HG03108 (cell line): ENCODE measurements around the gene CA10.

ENCODE experiments used
- ATAC-seq: cut with Tn5 transposase; IDR thresholded peaks from one replicate; pipeline ENCODE4 v1.9.1; 2021; ENCODE audit warnings: moderate library complexity; ENCODE audit not compliant: unreplicated experiment

Gene CA10

DNA sequence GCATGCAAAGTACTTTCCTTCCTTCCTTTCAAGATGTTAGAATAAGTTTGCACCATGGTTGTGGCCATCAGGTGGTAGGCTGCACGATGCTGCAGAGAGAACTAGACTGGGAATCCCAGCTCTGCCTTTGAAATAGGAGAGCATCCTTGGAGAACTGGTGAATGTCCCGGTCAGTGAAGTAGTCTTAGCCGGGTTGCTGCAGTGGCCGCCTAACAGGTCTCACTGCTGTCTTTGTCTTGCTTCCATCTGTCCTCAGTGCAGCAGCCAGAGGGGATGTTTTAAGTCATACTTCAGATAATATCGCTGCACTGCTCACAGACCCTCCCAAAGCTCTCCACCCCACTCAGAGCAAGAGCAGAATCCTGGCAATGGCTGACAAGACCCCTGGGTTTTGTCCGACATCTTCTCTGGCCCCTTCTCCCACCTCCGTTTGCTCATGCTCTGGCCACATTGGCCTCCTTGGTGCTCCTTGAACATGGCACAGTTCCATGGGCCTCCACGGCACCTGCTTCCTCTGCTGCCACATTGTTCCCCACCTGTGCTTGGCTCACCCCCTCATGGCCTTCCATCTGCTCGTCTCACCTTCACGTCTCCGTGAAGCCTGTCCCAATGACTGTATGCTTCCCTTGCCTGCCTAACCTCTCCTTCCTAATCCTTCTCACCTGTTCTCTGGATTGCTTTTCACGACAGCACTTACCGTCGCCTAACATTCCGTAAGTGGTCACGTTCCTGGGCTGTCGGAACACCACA, 458.3 kb downstream of the CA10 start:
- ATAC-seq = no peak

GRCh38 chr17:51699303-51699702, 459.2 kb downstream of the CA10 start:
- ATAC-seq = no peak

GRCh38 chr17:51692917-51693316, 465.6 kb downstream of the CA10 start:
- no peak for ATAC-seq

- no peak for ATAC-seq
These were observed 470.6 kb downstream of the CA10 start for GRCh38 chr17:51687887-51688286.

GRCh38 chr17:51685287-51685909, 473.1 kb downstream of the CA10 start:
- ATAC-seq = no peak

GRCh38 chr17:51684214-51684613, 474.3 kb downstream of the CA10 start:
- ATAC-seq = no peak

GRCh38 chr17:51683291-51683690, 475.2 kb downstream of the CA10 start:
- no peak for ATAC-seq

DNA sequence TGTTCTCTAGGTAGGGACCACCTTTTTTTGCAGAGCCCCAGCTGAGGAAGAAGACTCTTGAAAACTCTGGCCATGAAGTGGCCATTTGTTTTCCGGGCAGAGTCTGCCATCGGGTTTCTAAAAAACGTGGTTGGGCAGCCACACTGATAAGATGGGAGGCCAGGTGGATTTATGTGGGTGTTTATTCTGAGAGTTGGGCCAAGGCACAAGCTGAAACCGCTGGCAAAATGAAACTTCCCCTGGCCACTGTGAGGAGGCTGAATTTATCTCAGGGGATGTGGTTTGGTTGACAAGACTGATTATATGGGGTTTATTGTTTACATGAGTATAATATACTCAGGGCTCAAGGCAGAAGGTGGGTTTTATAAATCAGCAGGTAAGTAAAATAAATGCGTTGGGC, 476.4 kb downstream of the CA10 start:
- no peak for ATAC-seq

DNA sequence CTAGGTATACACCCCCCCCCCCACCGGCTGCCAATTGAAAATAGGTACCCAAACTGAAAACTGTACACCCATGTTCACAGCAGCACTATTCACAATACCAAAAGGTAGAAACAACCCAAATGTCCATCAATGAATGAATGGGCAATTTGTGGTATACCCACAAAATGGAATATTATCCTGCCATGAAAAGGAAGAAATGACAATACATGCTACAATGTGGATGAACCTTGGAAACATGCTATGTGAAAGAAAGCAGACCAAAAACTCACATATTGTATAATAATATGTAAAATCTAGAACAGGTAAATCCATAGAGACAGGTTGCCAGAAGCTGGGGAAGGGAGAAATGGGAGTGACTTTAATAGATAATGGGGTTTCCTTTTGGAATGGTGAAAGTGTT, 480.6 kb downstream of the CA10 start:
- no peak for ATAC-seq

GRCh38 chr17:51676691-51677487, 481.6 kb downstream of the CA10 start:
- ATAC-seq = no peak

- no peak for ATAC-seq
These were observed 483.8 kb downstream of the CA10 start for GRCh38 chr17:51674579-51675255.

GRCh38 chr17:51673070-51673469, 485.4 kb downstream of the CA10 start:
- ATAC-seq = no peak

GRCh38 chr17:51672065-51672464, 486.4 kb downstream of the CA10 start:
- ATAC-seq = no peak

GRCh38 chr17:51670899-51671298, 487.6 kb downstream of the CA10 start:
- no peak for ATAC-seq

GRCh38 chr17:51668963-51669246, 489.6 kb downstream of the CA10 start:
- ATAC-seq = no peak

GRCh38 chr17:51668155-51668962, 490.2 kb downstream of the CA10 start:
- ATAC-seq = no peak

DNA sequence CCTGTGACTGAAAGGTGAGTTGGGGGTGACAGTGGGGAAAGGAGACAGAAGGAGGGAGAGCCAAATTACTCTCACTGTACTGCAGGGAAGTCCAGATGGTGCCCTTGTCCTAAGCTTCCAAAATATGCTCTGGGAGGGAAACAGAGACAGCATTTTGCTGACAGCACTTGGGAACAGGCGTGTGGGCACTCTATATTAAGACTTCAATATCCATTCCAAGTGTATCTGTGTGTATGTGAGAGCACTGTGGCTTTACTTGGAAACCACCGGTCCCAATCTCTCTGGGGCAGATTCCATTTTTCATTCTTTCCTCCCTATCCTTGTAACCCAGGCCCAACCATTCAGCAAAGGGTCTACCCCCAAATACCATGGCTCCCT, 490.8 kb downstream of the CA10 start:
- no peak for ATAC-seq

GRCh38 chr17:51666971-51667705, 491.4 kb downstream of the CA10 start:
- ATAC-seq = no peak

GRCh38 chr17:51662204-51663056, 496.1 kb downstream of the CA10 start:
- no peak for ATAC-seq
